Astrocyte of the spinal cord (primary cell): ENCODE results near the gene DTNA.
A peak's percentile ranks its signal among the peaks of the same experiment; 100 is the strongest.
"Not testable (repeated sequence)": the region's sequence is repeated elsewhere in the genome, so short reads cannot be mapped to it uniquely, and the experiment has no call there.

Experiments used
- DNase-seq: peaks from one replicate; pipeline ENCODE4 v3.0.0; 2011; ENCODE audit warnings: low read depth, low spot score
- H3K4me3 ChIP-seq: 2 replicates; pipeline ENCODE4 v1.5.1; 2011; ENCODE audit warnings: low read depth, mild to moderate bottlenecking, low read length, moderate library complexity
- in situ Hi-C: cut with HindIII; loops from 2 replicates; pipeline ENCODE4 v1.10.0; 2017; ENCODE audit warnings: low sequenced_read_pairs
- TF ChIP-seq, protein P1 (sequence below): IDR thresholded peaks from 2 replicates; pipeline ENCODE4 v1.5.1; 2012; ENCODE audit warnings: low read depth, mild to moderate bottlenecking, low read length, inconsistent platforms

DTNA gene

DNA sequence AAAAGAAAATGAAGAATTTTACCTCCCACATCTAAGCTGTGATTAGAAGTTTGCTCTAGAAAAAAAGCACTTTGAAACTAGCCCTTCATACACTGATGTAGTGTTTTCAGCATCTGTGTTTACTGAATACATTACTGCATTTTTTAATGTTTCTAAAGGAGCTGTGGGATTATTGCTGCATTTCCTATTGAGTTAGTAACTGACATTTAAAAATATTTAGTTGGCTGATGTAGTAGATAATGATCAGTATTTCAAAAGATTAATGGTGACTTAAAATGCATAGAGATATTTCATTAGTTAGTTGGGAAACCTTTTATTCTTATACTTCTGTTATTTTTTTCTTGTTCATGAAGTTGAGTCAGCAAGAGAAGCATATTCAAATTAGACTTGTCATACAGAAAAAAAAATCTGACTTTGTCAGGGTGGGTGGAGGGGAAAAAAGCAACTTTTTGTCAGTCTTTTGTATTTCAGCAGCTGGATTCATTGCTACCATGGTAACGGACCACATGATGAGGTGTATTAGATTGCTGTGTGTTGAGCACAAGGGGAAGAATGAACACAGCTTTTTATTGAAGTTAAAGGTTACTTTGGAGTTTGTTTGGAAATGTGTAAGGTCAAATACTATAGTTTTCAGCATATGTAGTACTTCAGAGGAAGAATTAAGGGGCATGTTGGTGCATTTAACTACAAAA, at the start of gene DTNA:
Gene DTNA, plus strand, starts transcription at position 549 of the 692 bp plus-strand sequence. CDS start 45,679 bp downstream, outside the sequence.
- in situ Hi-C loops, result no loop called here

DNA sequence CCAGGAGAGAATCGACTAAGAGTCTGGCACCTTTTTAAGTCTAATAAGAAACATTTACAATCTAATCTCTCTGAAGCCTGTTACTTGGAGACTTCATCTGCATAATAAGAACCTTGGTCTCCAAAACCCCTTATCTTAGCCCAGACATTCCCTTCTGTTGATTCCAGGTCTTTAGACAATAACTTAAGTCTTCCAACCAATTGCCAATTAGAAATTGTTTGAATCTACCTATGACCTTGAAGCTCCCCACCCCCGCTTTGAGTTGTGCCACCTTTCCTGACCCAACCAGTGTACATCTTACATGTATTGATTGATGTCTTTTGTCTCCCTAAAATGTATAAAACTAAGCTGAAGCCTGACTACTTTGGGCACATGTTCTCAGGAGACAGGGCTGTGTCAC, 49.5 kb upstream of the DTNA start:
- DNase-seq, result no peak
- in situ Hi-C loops, result no loop called here
- TF ChIP-seq, protein P1, sequence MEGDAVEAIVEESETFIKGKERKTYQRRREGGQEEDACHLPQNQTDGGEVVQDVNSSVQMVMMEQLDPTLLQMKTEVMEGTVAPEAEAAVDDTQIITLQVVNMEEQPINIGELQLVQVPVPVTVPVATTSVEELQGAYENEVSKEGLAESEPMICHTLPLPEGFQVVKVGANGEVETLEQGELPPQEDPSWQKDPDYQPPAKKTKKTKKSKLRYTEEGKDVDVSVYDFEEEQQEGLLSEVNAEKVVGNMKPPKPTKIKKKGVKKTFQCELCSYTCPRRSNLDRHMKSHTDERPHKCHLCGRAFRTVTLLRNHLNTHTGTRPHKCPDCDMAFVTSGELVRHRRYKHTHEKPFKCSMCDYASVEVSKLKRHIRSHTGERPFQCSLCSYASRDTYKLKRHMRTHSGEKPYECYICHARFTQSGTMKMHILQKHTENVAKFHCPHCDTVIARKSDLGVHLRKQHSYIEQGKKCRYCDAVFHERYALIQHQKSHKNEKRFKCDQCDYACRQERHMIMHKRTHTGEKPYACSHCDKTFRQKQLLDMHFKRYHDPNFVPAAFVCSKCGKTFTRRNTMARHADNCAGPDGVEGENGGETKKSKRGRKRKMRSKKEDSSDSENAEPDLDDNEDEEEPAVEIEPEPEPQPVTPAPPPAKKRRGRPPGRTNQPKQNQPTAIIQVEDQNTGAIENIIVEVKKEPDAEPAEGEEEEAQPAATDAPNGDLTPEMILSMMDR, result no peak

More for the DNA sequence above, at the start of gene DTNA:
- DNase-seq, result peak; percentile 96
- TF ChIP-seq, protein P1, result no peak
- peak within 1 kb of the TSS; percentile 52 for H3K4me3 ChIP-seq

DNA sequence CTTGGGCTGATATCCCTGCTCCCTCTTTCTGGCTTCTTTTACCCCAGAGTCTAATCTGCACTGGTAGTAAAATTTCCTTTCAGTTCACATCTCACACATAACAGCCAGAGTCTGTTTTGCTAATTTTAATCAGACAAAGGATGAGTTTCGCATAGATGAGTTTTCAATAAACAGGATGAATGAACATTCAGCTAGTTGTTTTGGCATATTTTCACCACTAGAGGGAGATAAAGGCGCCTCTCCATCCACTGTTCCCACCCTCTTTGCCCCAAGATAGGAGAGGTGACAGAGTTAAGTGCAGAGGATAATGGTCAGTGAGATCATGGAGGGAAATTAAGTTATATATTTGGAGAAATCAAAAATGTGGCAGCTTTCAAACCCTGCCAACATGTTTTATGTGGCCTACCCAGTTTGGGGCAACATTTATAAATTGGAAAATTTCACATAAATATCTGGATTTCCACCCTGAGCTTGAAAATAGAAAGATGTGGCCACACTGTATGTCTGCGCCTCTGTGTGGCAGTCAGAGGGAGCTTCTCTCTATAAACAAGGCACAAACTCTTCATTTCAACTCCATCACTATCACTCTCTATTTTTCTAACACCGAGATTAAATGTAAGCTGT, 48.5 kb upstream of the DTNA start:
- DNase-seq, result peak; percentile 56

More for the DNA sequence above, 49.5 kb upstream of the DTNA start:
- H3K4me3 ChIP-seq, result no peak overlapping the region

DNA sequence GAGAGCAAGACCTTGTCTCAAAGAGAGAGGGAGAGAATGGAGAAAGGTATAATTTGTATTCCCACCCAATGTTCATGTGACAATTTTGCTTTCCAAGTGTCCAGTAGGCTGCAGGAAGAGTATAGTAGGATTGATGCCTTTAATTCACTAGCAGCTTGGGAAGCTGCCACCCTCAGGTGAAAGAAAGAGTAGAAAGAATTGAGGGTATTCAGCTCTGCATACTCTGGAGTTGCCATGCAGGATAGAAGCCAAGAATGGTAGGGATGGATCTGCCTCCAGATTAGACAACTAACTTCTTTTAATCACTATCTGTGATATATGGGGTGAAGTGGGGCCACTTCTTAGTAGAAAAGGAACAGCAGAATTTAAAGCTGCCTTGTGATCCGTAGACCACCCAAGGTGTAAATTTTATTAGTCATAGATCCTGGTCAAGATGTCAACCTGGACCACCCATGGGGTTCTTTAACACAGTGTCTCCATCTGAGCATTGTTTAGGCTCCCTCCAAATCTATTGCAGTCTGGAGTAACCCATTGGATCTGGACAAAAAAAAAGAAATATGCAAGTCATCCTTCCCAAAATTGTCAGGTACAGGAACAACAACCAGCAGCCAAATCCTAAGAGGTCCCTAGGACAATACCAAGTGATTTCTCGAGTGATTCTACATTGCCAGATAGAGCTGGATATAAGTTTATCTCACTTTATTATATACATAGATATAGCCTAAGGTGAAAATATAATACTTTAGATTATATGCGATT, 33.1 kb upstream of the DTNA start:
- in situ Hi-C loops, result no loop called here
- no peak overlapping the region for H3K4me3 ChIP-seq
- TF ChIP-seq, protein P1, result no peak
- no peak for DNase-seq

More for the DNA sequence above, 48.5 kb upstream of the DTNA start:
- H3K4me3 ChIP-seq, result no peak overlapping the region
- TF ChIP-seq, protein P1, result peak; percentile 85
- in situ Hi-C loops, result no loop called here

DNA sequence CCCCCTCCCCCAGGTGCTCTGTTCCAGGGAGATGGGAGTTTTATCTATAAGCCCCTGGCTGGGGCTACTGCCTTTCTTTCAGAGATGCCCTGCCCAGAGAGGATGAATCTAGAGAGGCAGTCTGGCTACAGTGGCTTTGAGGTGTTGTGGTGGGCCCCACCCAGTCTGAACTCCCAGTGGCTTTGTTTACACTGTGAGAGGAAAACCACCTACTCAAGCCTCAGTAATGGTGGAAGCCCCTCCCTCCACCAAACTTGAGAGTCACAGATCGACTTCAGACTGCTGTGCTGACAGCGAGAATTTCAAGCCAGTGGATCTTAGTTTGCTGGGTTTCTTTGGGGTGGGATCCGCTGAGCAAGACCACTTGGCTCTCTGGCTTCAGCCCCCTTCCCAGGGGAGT, 20.3 kb upstream of the DTNA start:
- H3K4me3 ChIP-seq, DNase-seq, in situ Hi-C loops: not testable (repeated sequence)

DNA sequence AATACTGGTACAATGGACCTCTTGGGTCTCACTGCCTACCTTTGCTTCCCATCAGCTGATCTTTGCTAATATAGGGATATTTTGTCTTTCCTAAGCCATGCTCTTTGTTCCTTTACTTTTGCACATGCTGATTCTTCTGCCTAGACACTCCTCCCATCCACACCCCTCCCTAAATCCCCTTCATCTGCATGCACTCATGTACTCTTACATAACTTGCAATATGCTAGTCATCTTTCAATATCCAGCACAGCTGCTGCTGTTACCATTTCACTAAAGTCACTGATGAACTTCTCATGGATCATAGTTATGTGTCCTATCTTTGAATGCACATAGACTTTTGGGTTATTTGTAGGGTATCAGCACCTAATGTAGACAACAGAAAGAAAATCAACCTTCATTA, 18.5 kb upstream of the DTNA start:
- no peak for DNase-seq
- in situ Hi-C loops, result no loop called here
- TF ChIP-seq, protein P1, result no peak
- H3K4me3 ChIP-seq, result no peak overlapping the region
